ENCODE results near the gene GMFB. TPM values are rescaled to one million over a fixed set of nuclear protein-coding genes. Genes with fewer than 3 reads are reported as not detected.

The GMFB gene
- total RNA-seq, 1 experiment from 2014 or later: 85.2 TPM

- Histone ChIP-seq H3K9me2 (replicated peaks; ENCODE audit: low read length) (no peaks in the 10 kb centered on the region), H4K20me1 (ENCODE audit: low read length) (no peaks in the 10 kb centered on the region), H2AFZ (ENCODE audit: low read length) (no peak overlapping the region), H3K4me1 (ENCODE audit: insufficient read depth, low read length) (peaks cover 9% of the 10 kb centered on the region), H3K9ac (ENCODE audit: low read length) (no peak overlapping the region), H3K9me3 (ENCODE audit: low read length) (peaks cover 10% of the 10 kb centered on the region), H3F3A (ENCODE audit: low read length, unreplicated experiment) (no peaks in the 10 kb centered on the region), H3K79me2 (ENCODE audit: low read length) (peaks cover 89% of the 10 kb centered on the region), H3K27me3 (ENCODE audit: low read length) (no peaks in the 10 kb centered on the region), H3K4me2 (ENCODE audit: low read length) (no peak overlapping the region), H3K36me3 (ENCODE audit: low read depth, low read length) (peaks cover 30% of the 10 kb centered on the region), H3K4me3 (ENCODE audit: low read length) (no peak overlapping the region; the same call in 1 of the 2 replicates), H3K27ac (ENCODE audit: low read length) (no peak overlapping the region)
- CTCF ChIA-PET: no interaction called here
- POLR2A ChIA-PET (ENCODE audit: unreplicated experiment): no interaction called here
- no peak for TF ChIP-seq CTCF (conservative IDR thresholded peaks at IDR 0.05; ENCODE audit: low read depth, low read length)
- TF ChIP-seq EZH2 (IDR thresholded peaks at IDR 0.05; ENCODE audit: low read length, unreplicated experiment): no peak
- no peak for TF ChIP-seq EZH2phosphoT487 (IDR thresholded peaks at IDR 0.05; ENCODE audit: borderline replicate concordance, low read length)
- intact Hi-C loops (cut with micrococcal nuclease): no loop called here
- DNase-seq (no peak), ATAC-seq (no peak)
- BruUV-seq (replicated peaks): no TSS peak
Observed at GRCh38 chr14:54515670-54516069, 26.9 kb upstream of the GMFB start.

- peaks cover 74% of the 10 kb centered on the region for H3K79me2 ChIP-seq (ENCODE audit: low read length)
- ATAC-seq (no peak), DNase-seq (no peak)
- no peaks in the 10 kb centered on the region for H3F3A ChIP-seq (ENCODE audit: low read length, unreplicated experiment)
- POLR2A ChIA-PET (ENCODE audit: unreplicated experiment): interaction anchor here (0.6 kb wide), 1 partner anchor 26 kb away, joined by 4 read pairs; no protein-coding TSS in a partner anchor
- H3K4me3 ChIP-seq (ENCODE audit: low read length): no peak overlapping the region
- intact Hi-C loops (cut with micrococcal nuclease): no loop called here
- no TSS peak for BruUV-seq (replicated peaks)
- H3K4me2 ChIP-seq (ENCODE audit: low read length): no peak overlapping the region
- peaks cover 30% of the 10 kb centered on the region for H3K36me3 ChIP-seq (ENCODE audit: low read depth, low read length)
- no peaks in the 10 kb centered on the region for H3K27me3 ChIP-seq (ENCODE audit: low read length)
- CTCF ChIA-PET: no interaction called here
- no peaks in the 10 kb centered on the region for H4K20me1 ChIP-seq (ENCODE audit: low read length)
- peaks cover 10% of the 10 kb centered on the region for H3K9me3 ChIP-seq (ENCODE audit: low read length)
- no peak overlapping the region for H2AFZ ChIP-seq (ENCODE audit: low read length)
- H3K27ac ChIP-seq (ENCODE audit: low read length): no peak overlapping the region
- H3K9me2 ChIP-seq (replicated peaks; ENCODE audit: low read length): no peaks in the 10 kb centered on the region
- TF ChIP-seq CTCF (conservative IDR thresholded peaks at IDR 0.05; ENCODE audit: low read depth, low read length): no peak
- H3K4me1 ChIP-seq (ENCODE audit: insufficient read depth, low read length): peaks cover 19% of the 10 kb centered on the region
- no peak overlapping the region for H3K9ac ChIP-seq (ENCODE audit: low read length)
Observed at GRCh38 chr14:54512393-54512792, 23.6 kb upstream of the GMFB start.
